ENCODE results near the gene GLIS1. TPM values are rescaled to one million over a fixed set of nuclear protein-coding genes. Genes with fewer than 3 reads are reported as not detected.

Gene GLIS1
- total RNA-seq, 1 donor from 2014 or later = not detected

DNA sequence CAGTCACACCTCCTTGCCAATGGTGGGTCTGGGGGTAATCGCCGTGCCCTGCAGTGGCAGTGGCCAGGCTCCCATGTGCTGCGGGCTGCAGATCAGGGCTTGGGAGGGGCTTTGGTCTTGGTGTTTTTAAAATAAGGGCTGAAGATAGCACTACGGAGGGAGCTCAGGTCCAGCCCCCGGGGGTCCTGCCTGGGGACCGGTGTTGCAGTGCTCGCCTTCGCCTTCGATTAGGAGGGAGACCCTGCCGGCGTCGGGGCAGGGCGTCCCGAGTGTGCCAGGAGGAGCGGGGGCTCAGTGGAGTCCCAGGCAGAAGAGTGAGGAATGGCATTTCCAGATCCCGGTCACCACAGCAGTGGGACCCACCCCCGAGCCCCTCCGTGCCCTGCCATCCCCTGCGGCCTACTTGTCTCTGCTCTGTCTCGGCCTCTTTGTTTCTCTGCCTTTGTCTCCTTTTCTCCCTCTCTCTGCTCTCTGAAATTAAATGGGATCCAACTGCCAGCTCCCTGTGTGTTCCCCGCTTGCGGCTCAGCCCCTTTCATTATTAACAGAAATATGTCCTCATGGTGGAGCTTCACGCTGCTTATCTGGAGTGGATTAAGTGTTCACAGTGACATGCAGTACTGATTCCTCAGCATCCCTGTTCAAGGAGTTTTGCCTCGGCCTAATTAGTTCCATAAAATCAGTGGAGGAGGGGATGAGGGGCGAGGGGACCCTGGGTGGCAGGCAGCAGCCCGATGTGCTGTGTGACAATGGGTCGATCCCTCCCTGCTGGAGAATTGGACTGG is 235.3 kb downstream of the GLIS1 start:
- no peak for DNase-seq
- intact Hi-C loops (cut with micrococcal nuclease) = no loop called here

DNA sequence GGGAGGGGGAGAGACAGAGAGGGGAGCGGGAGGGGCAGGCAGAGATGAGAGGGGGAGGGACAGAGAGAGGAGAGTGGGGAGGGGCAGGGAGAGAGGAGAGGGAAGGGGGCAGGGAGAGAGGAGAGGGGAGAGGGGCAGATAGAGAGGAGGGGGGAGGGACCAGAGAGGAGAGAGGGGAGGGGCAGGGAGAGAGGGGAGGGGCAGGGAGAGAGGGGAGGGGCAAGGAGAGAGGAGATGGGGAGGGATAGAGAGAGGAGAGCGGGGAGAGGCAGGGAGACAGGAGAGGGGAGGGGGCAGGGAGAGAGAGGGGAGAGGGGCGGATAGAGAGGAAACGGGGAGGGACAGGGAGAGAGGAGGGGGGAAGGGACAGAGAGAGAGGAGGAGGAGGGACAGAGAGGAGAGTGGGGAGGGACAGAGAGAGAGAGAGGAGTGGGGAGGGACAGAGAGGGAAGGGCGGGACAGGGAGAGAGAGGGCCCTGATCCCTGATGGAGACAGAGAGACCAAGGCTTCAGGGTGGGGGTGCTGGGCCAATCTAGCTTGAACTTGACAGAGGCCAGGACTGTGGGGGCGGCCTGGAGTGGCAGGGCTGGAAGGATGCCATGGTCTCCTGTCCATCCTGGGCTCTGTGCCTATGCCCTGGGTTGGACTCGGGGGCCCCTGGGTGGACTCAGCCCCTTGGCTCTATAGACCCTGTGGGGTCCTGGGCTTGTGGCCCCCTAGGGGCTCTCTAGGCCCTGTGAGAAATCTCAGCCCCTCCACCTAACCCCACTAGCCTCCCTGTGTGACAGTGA is 236.1 kb downstream of the GLIS1 start:
- ATAC-seq (no peak), DNase-seq (no peak)
- intact Hi-C loops (cut with micrococcal nuclease) = no loop called here

More for the DNA sequence above, 235.3 kb downstream of the GLIS1 start:
- no peak for ATAC-seq

DNA sequence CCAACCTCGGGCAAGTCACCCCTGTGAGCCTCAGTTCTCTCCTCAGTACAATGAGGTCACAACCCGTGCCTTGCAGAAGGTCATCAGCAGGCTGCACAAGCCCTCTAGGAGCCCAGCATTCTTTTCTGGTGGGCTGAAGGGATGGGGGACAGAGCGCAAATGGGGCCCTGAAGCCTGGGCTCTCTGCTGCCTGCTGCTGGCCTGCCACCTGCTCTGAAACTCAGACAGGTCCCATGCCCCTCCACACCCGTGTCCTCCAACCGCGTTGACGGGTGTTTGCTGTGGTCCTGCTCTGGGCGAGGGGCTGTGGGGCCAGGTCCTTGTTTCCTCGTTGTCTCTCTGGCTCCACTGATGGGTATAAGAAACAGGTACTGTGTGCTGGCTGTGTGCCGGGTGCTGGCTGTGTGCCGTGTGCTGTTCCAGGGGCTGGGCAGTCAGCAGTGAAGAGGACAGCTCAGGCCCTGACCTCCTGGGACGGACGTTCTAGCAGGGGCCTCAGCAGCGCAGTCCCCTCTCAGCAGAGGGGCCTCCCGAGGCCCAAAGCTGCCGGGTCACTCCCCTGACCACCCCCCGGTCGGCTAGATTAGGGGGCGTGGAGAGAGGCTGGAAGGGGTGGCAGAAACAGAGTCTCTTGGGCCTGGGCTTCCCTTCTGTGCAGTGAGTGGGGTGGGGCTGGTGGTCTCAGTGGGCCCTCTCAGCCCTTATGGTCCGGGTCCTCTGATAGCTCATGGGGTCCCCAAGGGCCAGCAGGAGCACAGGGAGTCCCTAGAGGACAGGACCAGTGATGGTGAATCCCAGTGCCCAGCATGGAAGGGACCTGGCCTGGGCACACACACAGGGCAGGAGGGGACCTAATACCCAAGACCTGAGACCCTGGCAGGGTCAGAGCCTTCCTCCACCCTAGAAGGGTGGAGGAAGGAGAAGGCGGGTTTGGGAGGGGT is 237.6 kb downstream of the GLIS1 start:
- ATAC-seq (no peak), DNase-seq (no peak)
- intact Hi-C loops (cut with micrococcal nuclease) = no loop called here

DNA sequence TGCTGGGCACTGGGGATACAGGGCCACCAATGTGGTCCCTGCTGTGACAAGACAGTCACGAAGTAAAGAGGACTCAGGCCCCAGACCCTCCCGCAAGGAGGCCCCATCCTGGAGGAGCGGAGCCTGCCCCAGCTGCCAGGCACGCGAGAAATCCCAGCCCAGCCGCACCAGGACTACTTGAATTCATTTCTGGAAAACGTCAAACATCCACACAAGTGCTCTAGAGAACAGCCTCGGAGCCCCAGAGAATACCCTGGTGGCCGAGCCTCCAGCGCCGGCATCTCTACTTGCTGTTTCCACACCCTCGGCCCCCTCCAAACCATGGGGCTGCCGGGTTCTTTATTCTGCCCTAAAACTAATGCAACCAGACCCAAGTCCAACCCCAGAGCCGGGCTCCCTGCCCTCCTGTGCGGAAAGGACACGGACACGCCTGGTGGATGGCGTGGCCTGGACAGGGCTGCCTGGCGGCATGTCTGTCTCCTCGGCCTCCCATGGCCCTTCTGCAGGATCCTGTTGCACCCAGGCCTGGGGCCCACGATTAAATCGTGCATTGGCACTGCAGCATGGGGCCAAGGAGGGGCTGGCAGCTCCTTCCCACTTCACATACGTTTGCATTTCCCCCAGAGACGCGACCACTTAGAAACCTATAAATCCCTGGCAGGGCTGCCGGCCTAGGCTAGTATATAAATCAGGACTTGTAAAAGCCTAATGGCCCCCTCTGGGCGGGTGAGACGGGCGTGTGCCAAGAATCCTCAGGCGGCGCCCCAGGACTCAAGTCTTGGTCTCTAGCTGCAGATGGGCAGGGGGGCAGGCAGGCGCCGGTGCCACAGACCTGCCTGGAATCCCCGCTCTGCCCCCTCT is 238.5 kb downstream of the GLIS1 start:
- intact Hi-C loops (cut with micrococcal nuclease) = no loop called here
- no peak for DNase-seq
- no peak for ATAC-seq

DNA sequence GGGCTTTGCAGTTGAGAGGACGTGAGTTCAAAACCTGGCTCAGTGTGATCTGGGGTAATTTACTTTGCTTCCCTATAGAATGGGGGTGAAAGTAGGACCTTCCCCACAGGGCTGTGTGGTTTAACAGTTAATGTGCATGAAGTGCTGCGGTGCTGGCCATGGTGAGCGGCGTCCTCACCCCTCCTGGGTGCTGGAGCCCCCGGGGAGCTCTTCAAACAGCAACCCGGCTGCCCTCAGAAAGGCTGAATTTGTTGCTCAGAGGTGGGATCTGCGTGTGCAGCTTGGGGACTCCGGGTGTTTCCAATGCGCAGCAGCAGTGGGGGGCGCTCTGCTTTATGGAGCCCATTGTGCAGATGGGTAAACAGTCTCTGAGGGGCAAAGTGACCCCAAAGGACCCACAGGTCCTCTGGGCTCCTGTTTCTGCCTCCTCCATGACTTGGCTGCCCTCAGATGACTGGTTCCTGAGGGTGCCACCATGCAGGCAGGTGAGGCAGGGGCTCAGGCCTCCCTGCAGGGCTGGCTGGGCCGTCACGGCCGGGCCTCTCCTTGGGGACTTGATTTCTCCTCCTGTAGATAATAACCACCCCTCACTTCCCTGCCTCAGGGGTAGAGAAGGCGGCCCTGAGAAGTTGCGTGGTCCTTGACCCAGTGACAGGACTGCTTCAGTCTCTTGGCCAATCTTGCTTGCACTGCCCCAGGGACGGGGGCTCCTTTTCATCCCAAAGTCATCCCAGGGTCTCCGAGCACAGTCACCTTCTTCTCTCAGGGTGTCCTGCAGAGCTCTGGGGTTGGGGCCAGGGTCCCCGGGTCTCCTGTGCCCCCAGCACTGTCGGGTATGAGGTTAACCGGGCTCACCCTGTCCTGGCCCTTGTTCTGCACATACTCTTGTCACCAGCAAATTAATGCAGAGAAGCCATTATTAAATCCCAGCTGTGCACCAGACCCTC is 239.4 kb downstream of the GLIS1 start:
- intact Hi-C loops (cut with micrococcal nuclease) = no loop called here
- ATAC-seq (no peak), DNase-seq (no peak)

DNA sequence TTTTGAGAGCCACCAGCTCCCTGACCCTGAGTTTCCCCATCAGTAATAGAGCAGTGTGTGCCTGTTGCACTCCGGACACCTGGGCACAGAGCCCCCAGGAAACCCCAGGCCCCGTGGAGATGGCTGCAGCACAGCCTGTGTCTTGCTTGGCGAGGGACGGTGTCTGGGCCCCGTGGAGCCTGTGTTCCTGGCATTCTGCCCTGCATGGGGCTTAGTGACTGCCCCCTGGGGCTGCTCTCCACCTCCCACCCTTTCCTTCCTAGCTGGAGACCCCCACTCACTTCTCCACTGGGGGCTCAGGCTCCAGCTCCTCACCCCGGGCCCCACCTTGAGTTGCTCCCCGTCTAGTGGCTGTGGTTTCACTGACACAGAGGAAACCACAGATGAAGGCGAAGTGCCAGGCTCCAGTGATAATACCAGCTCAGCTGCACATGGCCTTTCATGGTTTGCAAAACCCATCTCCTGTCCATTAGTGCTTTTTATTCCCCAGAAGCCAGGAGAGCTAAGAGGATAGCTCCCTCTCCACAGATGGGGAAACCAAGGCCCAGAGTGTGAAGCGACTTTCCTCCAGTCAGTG is 240.3 kb downstream of the GLIS1 start:
- DNase-seq (no peak), ATAC-seq (no peak)
- intact Hi-C loops (cut with micrococcal nuclease) = no loop called here

DNA sequence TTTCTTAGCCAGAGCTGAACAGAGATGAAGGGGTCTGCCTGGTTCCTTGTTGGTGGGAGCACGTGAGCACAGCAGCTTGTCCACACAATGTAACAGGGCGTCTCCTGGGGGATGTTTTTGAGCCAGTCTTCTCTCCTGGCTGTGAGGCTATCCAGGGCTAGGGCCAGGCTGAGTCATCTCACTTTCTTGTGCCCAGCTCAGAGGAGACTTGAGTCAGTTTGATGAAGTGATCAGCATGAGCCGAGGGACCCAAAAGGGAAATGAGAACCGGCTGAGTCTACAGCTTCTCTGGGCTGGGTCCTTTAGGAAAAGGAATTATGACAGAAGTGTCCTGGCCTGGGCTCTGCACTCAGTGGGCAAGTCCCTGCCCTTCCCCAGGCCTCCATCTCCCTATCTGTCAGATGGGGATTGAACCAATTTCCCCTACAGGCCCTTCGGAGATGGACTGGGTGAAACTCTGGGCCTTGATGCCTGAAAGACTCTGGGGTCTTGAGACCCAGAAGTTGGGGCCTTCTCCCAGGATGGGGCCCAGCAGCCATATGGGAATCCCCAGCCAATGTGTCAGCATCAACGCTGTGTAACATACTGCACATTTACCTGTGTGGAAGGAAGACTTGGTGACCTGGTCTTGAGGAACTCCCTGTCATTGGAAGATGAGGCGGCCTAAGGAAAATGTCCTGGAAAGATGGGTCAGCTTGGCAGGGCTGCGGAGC is 243.2 kb downstream of the GLIS1 start:
- DNase-seq (no peak), ATAC-seq (no peak)
- intact Hi-C loops (cut with micrococcal nuclease) = no loop called here

DNA sequence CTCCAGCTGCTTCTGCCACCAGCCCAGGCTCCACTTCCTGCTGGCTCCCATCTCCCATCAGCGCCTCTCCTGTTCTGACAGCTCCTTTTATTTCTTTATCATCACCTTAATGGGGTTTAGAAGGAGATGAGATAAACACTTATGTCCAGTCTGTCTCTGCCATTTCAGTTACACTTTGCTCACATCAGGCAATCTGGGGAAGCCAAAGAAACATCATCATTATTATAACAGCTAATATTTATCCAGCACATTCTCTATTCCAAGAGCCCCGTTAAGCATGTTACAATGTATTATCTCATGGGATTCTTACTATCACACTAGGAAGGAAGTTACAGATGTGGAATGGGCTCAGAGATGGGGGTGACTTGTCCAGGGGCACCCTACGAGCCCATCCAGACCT is 248.6 kb downstream of the GLIS1 start:
- no peak for DNase-seq
- no peak for ATAC-seq
- intact Hi-C loops (cut with micrococcal nuclease) = no loop called here

DNA sequence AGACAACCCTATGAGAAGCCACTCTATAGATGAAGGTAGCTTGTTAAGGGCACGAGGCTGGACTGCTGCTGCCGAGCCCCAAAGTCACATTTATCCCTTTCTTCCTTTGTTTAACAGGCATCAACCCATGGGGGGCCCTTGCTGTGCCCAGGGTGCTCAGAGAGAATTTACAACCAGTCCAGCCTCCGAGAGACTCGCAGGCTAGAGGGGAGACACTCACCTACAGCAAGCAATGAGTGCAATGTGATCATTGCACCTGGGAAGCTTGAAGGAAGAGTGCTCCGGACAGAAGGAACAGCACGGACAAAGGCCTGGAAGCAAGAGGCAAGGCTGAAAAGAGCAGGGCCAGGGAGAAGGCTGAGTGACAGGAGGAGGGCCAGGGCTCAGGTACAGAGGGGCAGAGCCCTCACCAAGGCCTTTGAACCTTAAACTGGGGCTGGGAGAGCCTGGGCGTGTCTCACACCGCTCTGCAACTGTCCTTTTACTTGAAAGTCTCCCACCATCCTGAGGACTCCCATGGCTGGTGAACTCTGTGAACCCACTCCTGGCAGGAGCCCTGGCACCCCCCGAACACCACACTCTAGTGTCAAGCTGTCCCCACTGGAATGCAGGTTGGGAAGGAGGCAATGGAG is 252.5 kb downstream of the GLIS1 start:
- intact Hi-C loops (cut with micrococcal nuclease) = loop anchor here (10.0 kb wide), 1 partner anchor 268 kb away; no protein-coding TSS in a partner anchor
- DNase-seq (no peak), ATAC-seq (no peak)

DNA sequence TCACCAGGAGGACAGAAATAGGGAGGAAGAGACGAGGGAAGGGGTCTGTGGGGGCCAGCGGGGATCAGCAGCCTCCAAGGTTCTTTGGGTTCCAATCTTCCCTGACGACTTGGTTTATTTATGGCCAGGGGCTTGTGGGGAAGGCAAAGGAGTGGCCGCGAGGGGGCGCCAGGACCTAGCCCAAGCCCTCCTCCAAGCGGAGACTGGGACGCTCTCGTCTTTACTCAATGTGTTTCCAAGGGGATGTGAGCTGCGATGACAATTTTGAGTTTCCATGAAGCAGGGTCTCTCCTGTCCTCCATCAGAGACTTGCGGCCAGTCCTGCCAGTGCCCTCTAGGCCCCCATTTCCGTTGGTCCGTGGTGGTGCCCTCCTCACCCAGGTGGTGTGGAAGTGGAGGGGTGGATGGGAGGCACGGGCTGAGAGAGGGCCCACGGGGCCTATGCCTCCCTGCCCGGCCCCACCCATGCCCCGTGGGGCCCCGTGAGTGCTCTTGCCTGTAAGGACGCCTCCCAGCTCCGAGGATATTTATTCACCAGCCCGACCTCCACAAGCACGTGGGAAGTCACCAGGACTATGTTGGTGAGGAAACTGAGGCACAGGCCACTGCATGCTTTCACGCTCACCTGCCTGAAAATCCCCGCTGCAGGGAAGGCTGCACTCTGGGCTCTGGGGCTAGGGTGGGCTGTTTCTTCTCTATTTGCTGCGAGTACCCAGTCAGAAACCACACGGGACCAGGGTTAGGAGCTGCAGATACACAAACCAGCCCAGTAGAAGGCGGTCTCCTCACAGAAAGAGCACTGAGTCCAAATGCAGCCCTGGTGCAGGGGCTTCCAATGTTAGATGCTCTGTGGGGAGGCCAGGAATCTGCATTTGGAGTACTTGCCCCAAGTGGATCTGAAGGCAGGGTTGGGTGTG is 253.2 kb downstream of the GLIS1 start:
- intact Hi-C loops (cut with micrococcal nuclease) = loop anchor here (10.0 kb wide), 1 partner anchor 269 kb away; no protein-coding TSS in a partner anchor
- ATAC-seq (peak; percentile 94), DNase-seq (peak; percentile 91)

DNA sequence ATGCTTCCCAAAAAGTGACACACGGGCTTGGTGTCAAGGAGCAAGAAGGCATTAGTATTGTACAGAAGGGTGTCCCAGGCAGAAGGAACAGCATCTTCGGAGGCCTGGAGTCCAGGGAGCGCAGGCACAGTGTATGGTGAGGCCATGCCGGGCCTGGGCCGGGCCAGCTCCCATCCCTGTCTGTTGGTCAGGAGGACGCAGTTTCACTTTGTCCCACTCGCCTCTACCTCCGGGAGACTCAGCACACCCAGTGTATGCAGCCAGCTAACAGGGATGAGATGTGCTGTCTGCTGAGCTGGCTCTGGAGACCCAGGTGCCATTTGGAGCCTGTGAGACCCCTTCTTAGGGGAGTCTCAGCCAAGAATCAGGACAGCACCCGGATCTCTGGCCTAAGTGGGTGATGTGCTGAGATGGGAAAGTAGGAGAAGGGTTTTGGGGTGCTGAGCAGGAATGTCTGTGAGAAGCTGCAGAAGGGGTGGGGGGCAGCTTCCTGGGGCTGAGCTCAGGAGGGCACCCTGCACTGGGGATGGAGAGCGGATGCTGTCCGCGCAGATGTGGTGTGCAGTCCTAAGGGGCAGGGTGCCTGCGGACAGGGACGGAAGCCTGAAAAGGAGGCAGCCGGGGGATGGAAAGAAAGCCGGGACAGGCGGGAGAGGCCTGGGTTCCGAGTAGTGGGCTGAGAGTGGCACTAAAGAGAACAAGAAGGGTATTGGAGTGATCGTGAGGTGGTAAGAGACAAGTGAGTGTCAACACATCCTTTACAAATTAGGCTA is 254.1 kb downstream of the GLIS1 start:
- intact Hi-C loops (cut with micrococcal nuclease) = loop anchor here (10.0 kb wide), 1 partner anchor 270 kb away; no protein-coding TSS in a partner anchor
- ATAC-seq (no peak), DNase-seq (no peak)

DNA sequence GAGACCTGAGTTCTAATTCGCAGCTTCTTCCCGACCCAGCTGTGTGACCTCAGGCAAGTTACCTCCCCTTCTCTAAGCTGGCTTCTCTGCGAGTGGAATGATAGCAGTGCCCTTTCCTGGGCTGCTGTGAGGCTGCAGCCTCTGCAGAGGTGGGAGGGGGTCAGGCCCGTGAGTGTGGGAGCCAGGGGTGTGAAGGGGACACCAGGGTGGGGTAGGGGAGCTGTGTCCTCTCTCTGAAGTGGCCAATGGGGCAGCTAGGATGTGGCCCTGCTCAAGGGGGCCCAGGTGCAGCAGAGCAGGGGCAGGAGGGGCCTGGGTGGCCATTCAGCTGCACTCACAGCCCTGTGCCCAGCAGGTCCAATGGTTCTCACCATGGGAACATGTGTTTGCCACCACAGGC is 255.3 kb downstream of the GLIS1 start:
- DNase-seq (no peak), ATAC-seq (no peak)
- intact Hi-C loops (cut with micrococcal nuclease) = loop anchor here (10.0 kb wide), 1 partner anchor 271 kb away; no protein-coding TSS in a partner anchor

DNA sequence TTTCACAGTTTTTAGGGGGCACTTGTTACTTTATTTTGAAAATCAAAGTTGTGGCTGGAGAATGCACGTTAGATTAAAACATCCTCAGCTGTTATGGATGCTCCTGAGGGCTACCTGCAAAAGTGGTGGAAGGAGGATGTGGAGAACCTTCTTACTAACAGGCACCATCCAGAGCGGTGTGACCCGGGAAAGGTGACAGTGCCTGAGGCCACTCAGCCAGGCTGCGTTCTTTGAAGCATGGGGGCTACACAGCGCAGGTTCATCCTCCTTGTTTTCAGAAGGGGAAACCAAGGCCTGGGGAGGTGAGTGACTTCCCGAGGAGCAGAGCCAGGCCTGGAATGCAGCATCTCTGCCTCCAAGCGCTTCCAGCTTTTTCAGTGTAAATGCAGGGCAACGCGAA is 255.8 kb downstream of the GLIS1 start:
- intact Hi-C loops (cut with micrococcal nuclease) = loop anchor here (10.0 kb wide), 1 partner anchor 272 kb away; no protein-coding TSS in a partner anchor

More for the DNA sequence above, 255.8 kb downstream of the GLIS1 start:
- ATAC-seq = no peak
- DNase-seq = no peak

Data from left ventricle myocardium superior (tissue), 1 donor.